HG02973 (cell line): ENCODE measurements around the gene SPATA2.
"Not testable (repeated sequence)": the region's sequence is repeated elsewhere in the genome, so short reads cannot be mapped to it uniquely, and the experiment has no call there.

Source experiments
- ATAC-seq: cut with Tn5 transposase; IDR thresholded peaks from one replicate; pipeline ENCODE4 v1.9.1; 2021; ENCODE audit warnings: moderate library complexity; ENCODE audit not compliant: unreplicated experiment

SPATA2 gene

DNA sequence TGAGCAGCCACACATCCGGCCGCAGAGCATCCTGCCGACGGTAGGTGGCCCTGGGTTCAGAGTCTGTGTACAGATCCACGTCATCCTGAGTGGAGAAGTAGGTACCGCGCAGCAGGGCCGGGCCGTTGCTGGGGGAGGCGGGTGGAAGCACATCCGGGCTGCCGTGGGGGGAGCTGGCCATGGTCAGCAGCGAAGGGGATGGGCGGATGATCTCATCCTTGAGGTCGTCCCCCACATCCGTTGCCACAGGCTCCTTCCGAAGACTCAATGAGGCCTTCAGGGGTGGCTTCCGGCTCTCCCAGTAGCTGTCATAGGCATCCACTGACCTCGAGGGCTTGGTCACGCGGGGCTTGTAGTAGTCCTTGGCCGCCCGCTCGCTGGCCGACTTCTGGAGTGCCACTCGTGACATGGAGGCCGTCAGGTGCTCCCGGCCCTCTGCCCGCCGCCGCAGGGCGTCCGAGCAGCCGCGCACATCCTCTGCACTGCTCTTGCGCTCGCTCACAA, 9.2 kb downstream of the SPATA2 start:
- ATAC-seq = no peak

DNA sequence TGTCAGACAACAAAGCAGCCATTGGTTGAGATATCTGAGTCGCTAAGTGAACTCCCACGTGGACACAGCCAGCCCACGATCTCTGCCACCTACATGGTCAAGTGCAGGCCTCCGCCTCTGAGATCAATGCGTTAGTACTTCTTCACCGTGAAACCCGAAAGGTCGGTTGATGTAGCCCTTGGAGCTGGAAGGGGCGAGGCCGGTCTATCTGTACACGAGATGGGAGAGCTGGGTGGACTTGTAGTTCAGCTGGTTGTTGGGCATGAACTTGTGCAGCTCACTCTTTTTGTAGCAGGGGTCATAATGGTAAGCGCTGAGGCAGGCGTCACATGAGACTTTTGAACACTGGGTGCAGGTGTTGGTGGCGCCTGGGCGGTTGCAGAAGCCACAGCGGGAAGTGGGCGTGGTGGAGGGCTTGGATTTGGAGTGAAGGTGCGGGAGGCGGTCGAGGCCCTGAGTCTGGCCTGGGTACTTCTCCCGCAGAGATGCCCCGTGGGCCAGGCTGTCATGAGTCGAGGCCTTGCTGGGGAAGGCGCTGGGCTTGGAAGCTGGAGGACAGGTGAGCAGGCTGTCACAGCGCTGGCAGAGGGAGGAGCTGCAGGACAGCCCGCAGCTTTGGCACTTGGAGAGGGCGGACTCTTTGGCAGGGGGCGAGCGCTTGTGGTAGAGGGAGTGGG, 9.8 kb downstream of the SPATA2 start:
- no peak for ATAC-seq

DNA sequence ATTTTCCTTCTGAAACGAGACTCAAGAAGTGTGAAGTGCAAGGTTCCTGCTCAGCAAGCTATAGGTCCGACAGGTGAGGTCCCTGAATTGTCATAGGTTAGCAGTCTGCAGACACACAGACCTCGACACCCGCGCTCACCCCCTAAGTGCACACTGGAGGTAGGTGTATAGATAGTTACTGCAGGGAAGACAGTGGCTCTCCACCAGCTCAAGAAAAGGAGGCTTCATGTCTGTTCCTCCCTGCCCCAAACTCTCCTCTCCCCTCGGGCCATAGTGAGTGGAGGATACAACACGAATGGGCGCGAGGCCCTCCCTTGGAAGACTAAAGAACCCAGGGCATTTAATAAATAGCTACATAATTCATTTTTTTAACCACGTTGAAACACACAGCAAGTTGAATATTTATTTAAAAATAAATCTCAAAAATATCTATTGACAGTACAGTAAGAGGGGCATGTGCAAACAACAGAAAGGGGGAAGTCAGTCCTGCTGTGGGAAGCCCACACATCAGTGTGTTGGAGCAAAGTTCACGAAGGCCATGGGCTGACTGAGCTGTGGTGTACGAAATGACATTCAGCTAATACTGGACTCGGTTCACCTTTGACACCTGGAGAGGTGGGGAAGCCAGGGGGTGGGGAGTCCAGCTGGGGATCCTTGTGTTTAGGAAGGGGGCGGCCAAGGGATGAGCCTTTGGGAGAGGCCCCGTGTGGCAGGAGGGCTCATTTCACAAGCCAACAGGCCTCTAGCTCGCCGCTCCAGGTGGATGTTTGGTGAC, 10.7 kb downstream of the SPATA2 start:
- no peak for ATAC-seq

DNA sequence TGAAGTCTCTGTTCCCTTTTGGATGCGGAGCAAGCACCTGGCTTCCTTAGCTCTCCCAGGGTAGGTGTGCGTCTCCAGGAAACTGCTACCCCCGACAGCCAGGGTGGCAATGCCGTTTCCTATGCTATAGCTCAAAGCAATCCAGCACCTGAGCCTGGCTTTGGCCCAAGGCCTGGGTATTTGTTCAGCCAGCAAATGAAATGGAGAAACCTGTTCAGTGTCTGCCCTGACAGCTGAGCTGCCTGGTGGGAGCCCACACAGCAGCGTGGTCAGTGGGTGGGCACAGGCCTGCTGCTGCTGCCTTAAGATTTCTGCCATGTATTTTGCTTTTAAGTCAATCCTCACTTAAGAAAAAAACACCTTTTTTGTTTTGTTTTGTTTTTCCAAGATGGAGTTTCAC, 13.7 kb downstream of the SPATA2 start:
- ATAC-seq = no peak

DNA sequence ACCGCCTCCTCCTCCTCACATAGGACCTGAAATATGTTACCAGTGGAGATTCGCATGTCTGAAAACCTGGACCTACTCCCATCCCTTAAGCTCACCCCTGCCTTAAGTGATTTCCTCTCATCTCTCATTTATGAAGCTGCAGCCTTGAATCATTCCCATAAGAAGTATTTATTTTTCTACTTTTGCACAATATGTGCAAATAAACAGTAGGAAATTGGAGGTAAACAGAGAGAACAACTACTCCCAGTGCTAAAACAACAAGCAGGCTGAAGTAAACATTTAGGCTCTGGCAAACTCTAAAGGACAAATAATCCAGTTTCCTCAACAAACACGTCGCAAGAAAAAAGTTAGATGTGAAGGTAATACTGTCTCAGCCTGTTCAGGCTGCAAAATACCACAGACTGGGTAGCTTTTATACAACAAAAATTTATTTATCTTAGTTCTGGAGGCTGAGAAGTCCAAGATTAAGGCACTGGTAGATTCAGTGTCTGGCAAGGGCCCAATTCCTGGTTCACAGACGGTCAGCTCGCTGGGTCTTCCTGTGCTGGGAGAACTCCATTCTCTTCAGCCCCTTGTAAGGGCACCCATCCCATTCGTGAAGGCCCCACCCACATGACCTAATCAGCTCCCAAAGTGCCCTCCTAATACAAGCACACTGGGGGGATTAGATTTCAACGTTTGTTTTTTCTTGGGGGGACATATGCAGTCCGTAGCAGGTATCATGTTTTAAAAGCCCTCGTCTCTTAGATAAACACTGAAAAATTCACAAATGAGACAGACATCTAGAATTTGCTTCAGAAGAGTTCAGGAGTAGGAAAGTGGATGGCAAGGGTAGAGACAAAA, 15.6 kb downstream of the SPATA2 start:
- no peak for ATAC-seq

DNA sequence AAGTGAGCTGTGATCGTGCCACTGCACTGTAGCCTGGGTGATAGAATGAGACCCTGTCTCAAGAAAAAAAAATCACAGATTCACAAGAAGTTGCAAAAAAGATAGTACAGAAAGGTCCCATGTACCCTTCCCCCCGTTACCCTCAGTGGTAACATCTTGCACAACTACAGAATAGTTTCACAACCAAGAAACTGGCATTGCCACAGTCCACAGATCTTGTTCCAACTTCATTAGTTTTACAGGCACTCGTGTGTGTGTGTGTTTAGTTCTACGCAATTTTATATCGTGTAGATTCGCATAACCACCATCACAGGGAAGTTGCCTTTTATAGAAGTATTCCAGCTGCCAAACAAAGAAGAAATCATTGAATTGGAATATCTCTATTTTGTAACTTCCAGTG, 19.1 kb downstream of the SPATA2 start:
- no peak for ATAC-seq

DNA sequence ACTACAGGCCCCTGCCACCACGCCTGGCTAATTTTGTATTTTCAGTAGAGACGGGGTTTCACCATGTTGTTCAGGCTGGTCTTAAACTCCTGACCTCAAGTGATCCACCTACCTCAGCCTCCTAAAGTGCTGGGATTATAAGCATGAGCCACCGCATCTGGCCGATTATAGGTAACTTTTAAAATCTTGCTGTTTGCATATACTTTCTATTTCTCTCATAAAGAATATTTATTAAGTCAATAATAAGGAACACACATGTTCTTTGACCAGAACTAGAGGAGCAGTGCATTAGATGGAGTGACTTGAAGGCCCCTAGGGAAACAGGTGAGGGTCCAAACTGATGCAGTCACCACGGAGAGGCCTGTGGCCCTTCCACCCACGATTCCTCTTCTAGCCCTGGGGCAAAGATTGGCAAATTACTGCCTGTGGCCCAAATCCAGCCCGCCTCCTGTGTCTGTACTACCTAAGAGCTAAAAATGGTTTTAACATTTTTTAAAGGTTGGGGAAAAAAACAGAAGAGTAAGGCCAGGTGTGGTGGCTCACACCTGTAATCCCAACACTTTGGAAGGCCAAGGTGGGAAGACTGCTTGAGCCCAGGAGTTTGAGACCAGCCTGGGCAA, 19.7 kb downstream of the SPATA2 start:
- not testable (repeated sequence) for ATAC-seq

DNA sequence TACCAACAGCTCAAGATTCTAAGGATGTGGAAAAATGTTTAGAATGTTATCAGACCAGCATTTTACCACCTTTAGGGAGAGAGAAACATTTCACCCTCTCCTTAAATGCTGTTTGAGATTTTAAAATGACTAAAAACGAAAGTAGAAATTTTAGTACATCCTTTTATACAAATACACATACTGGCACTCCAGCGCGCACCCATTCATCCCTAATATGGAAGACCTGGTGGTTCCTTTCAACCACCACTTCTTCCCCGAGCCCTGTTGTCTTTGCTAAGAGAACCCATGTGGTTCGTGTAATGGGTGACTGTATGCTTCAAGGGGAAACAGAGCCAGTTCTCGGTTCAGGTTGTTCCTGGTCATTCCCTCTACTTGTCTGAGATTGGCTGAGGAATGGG, 21.3 kb downstream of the SPATA2 start:
- ATAC-seq = no peak

DNA sequence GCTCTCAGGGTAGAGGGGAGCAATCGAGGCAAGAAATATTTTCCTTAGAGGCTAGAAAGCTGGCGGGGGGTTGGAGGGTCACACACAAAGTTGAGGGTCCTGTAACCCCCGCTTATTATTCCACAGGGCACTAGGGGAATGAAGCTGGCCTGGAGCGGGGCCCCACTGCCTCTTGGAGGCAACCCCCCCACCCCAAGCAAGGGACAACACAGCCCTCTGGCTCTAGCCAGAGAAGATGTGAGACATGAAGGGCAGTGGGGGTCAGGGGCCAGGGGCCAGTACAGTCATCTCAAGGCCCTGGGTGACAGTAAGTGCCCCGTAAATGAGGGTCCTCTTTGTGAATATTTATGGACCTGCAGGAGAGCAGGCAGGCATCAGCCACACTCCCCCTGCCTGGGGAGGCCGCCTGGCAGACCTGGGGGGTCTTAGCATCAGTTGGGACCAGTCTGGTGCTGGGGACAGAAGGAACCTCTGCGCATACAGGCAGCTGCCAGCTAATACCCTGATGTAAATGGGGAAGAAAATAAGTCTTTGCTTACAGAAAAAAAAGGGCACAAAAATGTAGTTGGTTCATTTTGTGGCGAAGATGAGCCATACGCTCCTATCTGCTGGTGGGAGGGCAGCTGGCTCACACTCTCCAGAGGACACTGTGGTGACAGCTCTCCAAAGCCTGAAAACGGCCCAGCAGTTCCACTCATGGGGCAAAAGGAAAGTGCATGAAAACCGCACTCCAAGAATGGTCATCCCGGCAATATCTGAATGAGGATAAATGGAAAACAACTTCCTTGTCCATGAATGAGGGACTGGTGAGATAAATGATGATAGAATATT, 21.9 kb downstream of the SPATA2 start:
- ATAC-seq = no peak

DNA sequence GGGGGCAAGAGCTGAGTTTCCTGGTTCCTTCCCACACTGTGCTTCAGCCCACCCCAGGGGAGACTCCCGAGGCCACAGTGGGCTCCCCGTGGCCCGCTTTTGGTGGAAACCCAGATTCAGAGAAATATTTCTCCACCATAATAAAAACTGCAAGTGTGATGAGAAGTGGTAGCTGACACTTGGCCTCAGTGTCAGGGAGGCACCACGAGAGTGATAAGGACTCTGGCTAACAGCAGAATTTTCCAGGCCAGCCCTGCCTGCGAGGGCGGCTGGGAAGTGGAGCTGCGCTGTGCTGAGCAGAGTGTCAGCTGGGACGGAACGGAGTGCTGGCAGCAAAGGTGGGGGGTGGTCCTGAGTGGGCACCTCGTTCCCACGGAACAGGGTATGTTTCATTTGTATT, 22.5 kb downstream of the SPATA2 start:
- ATAC-seq = no peak

DNA sequence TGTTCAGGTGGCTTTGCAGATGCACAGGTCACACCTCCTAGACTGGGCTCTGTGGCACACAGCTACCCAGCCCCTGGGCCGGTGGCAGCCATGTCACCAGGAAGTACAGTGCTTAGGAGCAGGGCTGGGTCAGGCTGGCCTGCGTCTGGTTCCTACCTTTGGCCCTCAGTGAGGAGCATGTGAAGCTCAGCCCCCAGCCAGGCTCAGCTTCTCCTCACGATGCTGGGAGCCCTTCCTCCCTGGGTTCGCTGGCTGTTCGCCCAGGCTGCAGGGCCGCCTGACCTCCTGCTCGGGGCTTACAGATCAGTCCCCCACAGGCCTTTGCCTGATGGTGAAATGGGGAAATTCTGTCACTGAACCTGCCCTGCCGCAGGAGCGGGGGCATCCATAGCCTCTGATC, 23.1 kb downstream of the SPATA2 start:
- no peak for ATAC-seq

DNA sequence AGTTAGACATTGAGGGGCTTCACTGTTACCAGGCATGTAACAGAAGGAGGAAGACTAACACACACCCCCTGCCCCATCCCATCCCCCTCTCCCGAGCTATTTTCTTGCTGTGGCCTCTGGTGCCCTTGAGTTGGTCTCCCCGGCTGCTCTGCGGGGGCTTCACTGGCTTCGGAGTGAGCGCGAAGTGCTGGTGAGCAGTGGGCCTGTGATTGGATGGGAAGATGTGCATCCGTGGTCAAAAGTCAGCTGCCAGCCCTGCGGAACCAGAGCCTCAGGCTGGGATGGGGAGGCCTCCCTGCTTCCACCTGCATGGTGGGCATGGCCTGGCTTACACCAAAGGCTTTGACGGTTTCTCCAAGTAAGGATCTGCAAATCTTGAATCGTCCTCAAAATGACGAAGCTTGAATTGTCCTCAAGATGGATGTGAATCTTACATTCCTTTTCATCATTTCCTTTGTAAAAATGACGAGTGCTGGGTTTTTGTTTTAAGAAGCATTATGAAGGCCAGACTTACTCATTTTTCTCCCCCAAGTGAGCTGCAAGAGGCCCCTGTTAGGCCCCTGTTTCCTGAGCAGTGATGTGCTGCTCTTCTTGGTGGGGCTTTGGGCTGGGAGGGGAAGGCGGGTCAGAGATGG, 23.7 kb downstream of the SPATA2 start:
- ATAC-seq = no peak

DNA sequence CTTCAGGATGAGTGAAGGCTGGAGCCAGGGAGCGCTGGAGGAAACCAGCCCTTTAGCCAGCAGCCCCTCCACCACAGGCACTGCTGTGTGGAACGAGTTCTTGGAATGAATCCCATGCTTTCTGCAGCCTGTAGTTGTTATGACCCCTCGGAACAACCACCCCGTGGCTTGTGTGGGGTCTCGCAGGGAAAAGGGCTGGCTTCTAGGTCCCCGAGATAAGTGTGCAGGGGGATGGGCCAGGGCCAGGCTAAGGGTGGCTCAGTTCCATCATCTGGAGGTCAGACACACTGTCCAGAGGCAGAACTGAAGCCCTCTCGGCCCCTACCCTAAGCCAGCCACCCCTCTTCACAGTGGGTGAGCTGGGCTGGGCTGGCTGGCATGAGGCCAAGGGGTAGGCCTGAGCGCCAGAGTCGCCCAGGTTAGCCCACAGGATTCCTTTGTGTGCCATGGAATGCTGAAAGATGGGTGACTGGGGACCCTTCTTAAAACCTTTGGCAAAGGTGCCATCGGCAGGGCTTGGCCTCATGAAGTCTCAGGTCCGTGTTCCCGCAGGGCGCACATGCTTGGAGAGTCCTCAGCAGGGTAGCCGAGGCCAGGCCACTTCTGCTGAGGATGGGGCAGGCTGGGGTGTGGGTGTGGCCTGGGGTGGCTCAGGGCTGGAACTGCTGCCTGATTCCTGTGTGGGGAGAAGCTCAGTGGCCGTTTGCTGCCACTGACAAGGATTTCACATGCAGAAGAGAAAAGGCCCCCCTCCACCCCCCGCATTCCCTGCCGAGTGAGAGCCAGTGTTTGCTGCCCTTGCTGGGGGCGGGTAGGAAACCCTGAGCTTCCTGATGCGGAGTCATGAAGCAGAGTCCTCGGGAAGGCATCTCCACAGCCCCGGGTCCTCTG, 24.6 kb downstream of the SPATA2 start:
- no peak for ATAC-seq

DNA sequence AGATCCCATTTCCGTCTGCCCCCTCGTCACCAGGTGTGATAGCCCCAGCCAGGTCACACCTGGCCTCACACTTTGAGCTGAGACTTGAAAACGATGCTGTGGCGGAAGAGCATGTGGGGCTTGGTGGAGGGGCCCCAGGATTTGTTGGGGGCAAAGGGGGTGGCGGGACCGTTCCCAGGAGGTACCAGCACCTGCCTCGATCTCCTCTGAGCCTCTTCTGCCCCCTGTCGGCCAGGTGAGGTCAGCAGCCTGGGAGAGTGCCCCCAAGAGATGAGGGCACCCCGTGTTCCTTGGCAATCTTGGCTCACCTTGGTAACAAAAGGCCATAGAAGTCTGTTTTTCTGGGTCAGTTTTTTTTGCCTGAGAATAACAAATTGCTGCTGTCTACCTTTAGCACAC, 25.4 kb downstream of the SPATA2 start:
- no peak for ATAC-seq

DNA sequence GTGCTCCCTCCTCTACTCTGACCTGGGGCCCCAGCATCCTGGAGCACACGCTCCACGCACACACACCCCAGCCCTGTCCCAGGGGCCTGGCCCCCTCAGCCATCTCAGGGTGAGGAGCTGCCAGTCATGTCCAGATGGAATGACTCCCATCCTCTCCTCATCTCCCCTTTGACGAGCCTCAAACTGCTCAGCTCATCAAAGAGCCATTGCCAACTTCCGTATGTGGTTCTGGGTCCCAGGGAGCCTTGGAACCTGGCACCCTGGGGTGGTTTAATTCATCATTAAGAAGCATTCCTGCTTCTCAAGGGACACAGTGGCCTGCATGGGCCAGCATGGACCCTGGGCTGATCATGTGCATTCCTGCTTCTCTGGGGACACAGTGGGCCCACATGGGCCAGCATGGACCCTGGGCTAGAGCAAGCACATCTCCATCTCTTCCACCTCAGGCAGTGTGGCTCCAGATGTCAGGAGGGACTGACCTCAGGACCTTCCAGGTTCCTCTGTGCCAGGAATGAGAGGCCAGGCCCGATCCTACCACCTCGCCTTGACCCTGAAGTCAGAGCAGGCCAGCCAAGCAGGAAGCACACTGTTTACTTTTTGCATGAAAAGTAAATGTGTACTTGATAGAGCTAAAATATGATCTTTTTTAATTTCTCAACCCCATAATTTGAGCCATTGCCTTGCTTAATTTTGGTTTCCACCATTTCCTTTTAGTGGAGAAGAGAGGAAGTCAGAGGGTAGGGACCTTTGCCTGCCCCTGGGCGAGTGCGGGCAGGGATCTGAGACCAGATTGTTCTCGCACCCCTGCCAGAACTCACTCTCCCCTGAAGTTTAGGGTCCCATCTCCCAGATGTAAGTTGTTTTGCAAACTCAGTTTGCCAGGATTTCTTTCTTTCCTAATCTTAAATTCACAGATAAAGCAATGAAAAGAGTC, 26.1 kb downstream of the SPATA2 start:
- ATAC-seq = no peak

DNA sequence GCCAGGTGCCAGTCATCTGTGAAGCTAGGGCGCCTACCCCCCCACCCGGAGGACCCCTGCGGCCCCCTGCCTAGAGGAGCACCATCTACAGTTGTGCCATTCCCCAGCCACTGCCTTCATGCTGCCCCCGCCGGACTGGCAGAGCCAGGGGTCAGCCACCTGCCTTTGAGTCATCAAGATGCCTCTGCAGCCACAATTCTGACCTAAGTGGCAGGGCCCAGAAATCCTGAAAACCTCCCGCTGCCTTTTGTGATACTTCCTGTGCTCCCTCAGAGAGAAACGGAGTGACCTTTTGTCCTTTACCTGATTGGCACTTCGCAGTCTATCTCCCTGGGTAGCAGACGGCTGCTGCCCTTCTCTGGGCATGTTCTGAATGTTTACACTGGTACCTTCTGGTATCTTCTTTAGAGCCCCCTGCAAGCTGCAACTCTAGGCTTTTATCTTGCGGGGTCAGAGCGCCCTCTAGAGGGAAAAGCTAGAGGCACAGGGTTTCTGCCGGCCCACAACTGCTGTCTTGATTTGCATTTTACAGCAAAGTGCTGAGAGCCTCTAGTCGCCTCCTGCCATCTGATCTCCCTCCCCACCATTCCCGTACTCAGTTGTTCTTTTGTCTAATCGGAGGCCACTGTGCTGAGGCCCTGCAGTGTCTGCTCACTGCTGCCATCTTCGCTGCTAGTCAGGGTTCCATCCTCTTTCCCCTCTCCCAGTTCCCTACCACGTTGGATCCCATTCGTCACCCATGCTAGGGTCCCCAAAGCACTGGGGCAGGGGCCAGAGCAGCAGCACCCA, 26.9 kb downstream of the SPATA2 start:
- no peak for ATAC-seq
